H1 (cell line): ENCODE results near the gene DPY19L3. TPM values are rescaled to one million over a fixed set of nuclear protein-coding genes. Genes with fewer than 3 reads are reported as not detected.

Experiments
- CTCF ChIA-PET: fragments of 300-600 bp; sonication (Branson Sonifier 250); formaldehyde crosslinking; loops from one replicate; lab custom pipeline; 2021; ENCODE audit not compliant: partially characterized antibody; lab: Charles Lee
- POLR2A ChIA-PET: fragments of 300-600 bp; sonication (Branson Sonifier 250); formaldehyde crosslinking; loops from one replicate; lab custom pipeline; 2021; ENCODE audit warnings: inconsistent platforms; ENCODE audit not compliant: partially characterized antibody; lab: Charles Lee
- DNase-seq, 2 experiments: peaks; one replicate each; pipeline versions ENCODE4 v3.0.0 to v3.0.0-alpha.2; 2010 to 2022; ENCODE audit warnings: low spot score in 2 of 2, low read depth in 1 of 2, mixed read lengths in 1 of 2
- FAIRE-seq: peaks from 2 replicates; lab custom pipeline; 2011; peaks lifted over from hg19 to GRCh38; lab: Jason Lieb, UNC
- H2AFZ ChIP-seq: 2 replicates; pipeline ENCODE4 v1.8.1; 2012; ENCODE audit warnings: low read length, inconsistent platforms
- H2AK5ac ChIP-seq: 2 replicates; pipeline ENCODE4 v1.6.1; 2013; ENCODE audit warnings: low read depth, low read length
- H2BK120ac ChIP-seq: replicated peaks from 2 replicates; pipeline ENCODE3; 2013; ENCODE audit warnings: low read depth, low read length, inconsistent platforms
- H2BK12ac ChIP-seq: 2 replicates; pipeline ENCODE4 v1.6.1; 2013; ENCODE audit warnings: low read depth, low read length
- H2BK15ac ChIP-seq: 2 replicates; pipeline ENCODE4 v1.6.1; 2013; ENCODE audit warnings: low read length
- H2BK20ac ChIP-seq: 2 replicates; pipeline ENCODE4 v1.6.1; 2013; ENCODE audit warnings: low read length
- H2BK5ac ChIP-seq: 2 replicates; pipeline ENCODE4 v1.6.1; 2013; ENCODE audit warnings: low read depth, low read length
- H3K14ac ChIP-seq: 2 replicates; pipeline ENCODE4 v1.6.1; 2013; ENCODE audit warnings: inconsistent platforms; ENCODE audit not compliant: insufficient read length
- H3K18ac ChIP-seq: 2 replicates; pipeline ENCODE4 v1.6.1; 2013; ENCODE audit warnings: low read length; ENCODE audit errors: extremely low read depth
- H3K23ac ChIP-seq: 2 replicates; pipeline ENCODE4 v1.6.1; 2013; ENCODE audit warnings: inconsistent platforms; ENCODE audit not compliant: insufficient read length
- H3K23me2 ChIP-seq: 2 replicates; pipeline ENCODE4 v1.6.1; 2013; ENCODE audit warnings: low read depth, low read length
- H3K27ac ChIP-seq: 2 replicates; pipeline ENCODE4 v1.6.1; 2011; ENCODE audit warnings: low read depth, low read length, inconsistent platforms
- H3K27me3 ChIP-seq, 4 experiments: replicated peaks in 1 of 4; 1 replicate in 1 of 4; 2 replicates in 3 of 4; pipeline versions ENCODE4 v1.6.1 to v1.8.1; 2011 to 2013; ENCODE audit warnings: low read length in 3 of 4, mild to moderate bottlenecking in 3 of 4, inconsistent platforms in 2 of 4, mixed read lengths in 2 of 4, moderate library complexity in 1 of 4; ENCODE audit not compliant: control insufficient read depth in 3 of 4, insufficient read depth in 3 of 4; ENCODE audit errors: extremely low read depth in 1 of 4
- H3K36me3 ChIP-seq, 4 experiments: 2 replicates each; pipeline versions ENCODE4 v1.6.1 to v1.8.1; 2011 to 2013; ENCODE audit warnings: mild to moderate bottlenecking in 4 of 4, low read length in 3 of 4, moderate library complexity in 2 of 4, control low read depth in 1 of 4, inconsistent platforms in 1 of 4; ENCODE audit not compliant: insufficient read depth in 4 of 4, control insufficient read depth in 2 of 4
- H3K4ac ChIP-seq: replicated peaks from 2 replicates; pipeline ENCODE3; 2013; ENCODE audit warnings: low read length, low read depth, mixed read lengths, inconsistent platforms; ENCODE audit not compliant: insufficient read length
- H3K4me1 ChIP-seq, 4 experiments: replicated peaks in 1 of 4; 1 replicate in 1 of 4; 2 replicates in 3 of 4; pipeline versions ENCODE4 v1.6.1 to v1.8.1; 2011 to 2013; ENCODE audit warnings: low read length in 3 of 4, inconsistent platforms in 2 of 4, mixed read lengths in 1 of 4; ENCODE audit not compliant: insufficient read depth in 4 of 4, control insufficient read depth in 3 of 4
- H3K4me2 ChIP-seq, 2 experiments: 2 replicates each; pipeline versions ENCODE4 v1.6.1 to v1.8.1; 2011 to 2013; ENCODE audit warnings: low read depth in 2 of 2, low read length in 2 of 2, control low read depth in 1 of 2, inconsistent platforms in 1 of 2, mild to moderate bottlenecking in 1 of 2; ENCODE audit not compliant: insufficient read depth in 1 of 2
- H3K4me3 ChIP-seq, 4 experiments: fragments of 200-600, 300-600 bp in 1 of 4; sonication (generic), shearing (Covaris generic), sonication (Bioruptor Twin) in 1 of 4; 2 replicates each; pipeline versions ENCODE4 v1.5.1 to v1.8.1; 2011 to 2016; ENCODE audit warnings: low read length in 4 of 4, low read depth in 3 of 4, control low read depth in 2 of 4, inconsistent platforms in 2 of 4, mild to moderate bottlenecking in 2 of 4, mixed read lengths in 1 of 4, moderate library complexity in 1 of 4; ENCODE audit not compliant: insufficient read depth in 2 of 4; ENCODE audit errors: extremely low read depth in 1 of 4
- H3K56ac ChIP-seq: replicated peaks from 2 replicates; pipeline ENCODE3; 2013; ENCODE audit warnings: low read depth, mild to moderate bottlenecking, mixed read lengths, low read length, inconsistent platforms; ENCODE audit not compliant: insufficient read length
- H3K79me1 ChIP-seq: 2 replicates; pipeline ENCODE4 v1.6.1; 2013; ENCODE audit warnings: low read depth, low read length, control low read depth
- H3K79me2 ChIP-seq, 2 experiments: 2 replicates each; pipeline versions ENCODE4 v1.6.1 to v1.8.1; 2012 to 2013; ENCODE audit warnings: low read length in 2 of 2, mild to moderate bottlenecking in 2 of 2, inconsistent platforms in 1 of 2; ENCODE audit not compliant: insufficient read depth in 2 of 2, control insufficient read depth in 1 of 2
- H3K9ac ChIP-seq, 4 experiments: replicated peaks in 1 of 4; 1 replicate in 1 of 4; 2 replicates in 3 of 4; pipeline versions ENCODE4 v1.6.1 to v1.8.1; 2011 to 2013; ENCODE audit warnings: low read depth in 3 of 4, low read length in 3 of 4, control low read depth in 2 of 4, mild to moderate bottlenecking in 2 of 4, moderate library complexity in 2 of 4, inconsistent platforms in 1 of 4; ENCODE audit errors: extremely low read depth in 1 of 4
- H3K9me3 ChIP-seq, 2 experiments: 2 replicates each; pipeline versions ENCODE4 v1.6.1 to v1.8.1; 2012 to 2013; ENCODE audit warnings: mild to moderate bottlenecking in 2 of 2, moderate library complexity in 2 of 2, control low read depth in 1 of 2, inconsistent platforms in 1 of 2, low read depth in 1 of 2, low read length in 1 of 2, mixed read lengths in 1 of 2; ENCODE audit not compliant: insufficient read depth in 2 of 2
- H4K20me1 ChIP-seq, 2 experiments: replicated peaks in 1 of 2; 2 replicates each; pipeline versions ENCODE3 to v1.8.1; 2011 to 2013; ENCODE audit warnings: inconsistent platforms in 2 of 2, low read length in 2 of 2, mild to moderate bottlenecking in 1 of 2; ENCODE audit not compliant: insufficient read depth in 2 of 2, control insufficient read depth in 1 of 2
- H4K5ac ChIP-seq: 2 replicates; pipeline ENCODE4 v1.6.1; 2013; ENCODE audit warnings: low read length, low read depth, mixed read lengths, inconsistent platforms; ENCODE audit not compliant: insufficient read length
- H4K8ac ChIP-seq: 2 replicates; pipeline ENCODE4 v1.8.0; 2013; ENCODE audit warnings: mild to moderate bottlenecking, moderate library complexity, low read length, inconsistent platforms; ENCODE audit not compliant: insufficient read depth; ENCODE audit errors: extremely low read depth
- H4K91ac ChIP-seq: replicated peaks from 2 replicates; pipeline ENCODE3; 2013; ENCODE audit warnings: low read length, mixed read lengths, inconsistent platforms; ENCODE audit not compliant: insufficient read length
- CEBPB ChIP-seq: IDR thresholded peaks from 2 replicates; pipeline ENCODE4 v1.6.1; 2012; ENCODE audit warnings: low read depth, low read length
- GABPA ChIP-seq: IDR thresholded peaks from 2 replicates; pipeline ENCODE4 v1.6.1; 2011; ENCODE audit warnings: mild to moderate bottlenecking, low read length, moderate library complexity, borderline replicate concordance; ENCODE audit not compliant: insufficient read depth
- KDM1A ChIP-seq: fragments of 200-600, 300-600 bp; sonication (generic); IDR thresholded peaks from 2 replicates; pipeline ENCODE4 v1.7.1; 2016; ENCODE audit warnings: mild to moderate bottlenecking, low read length, borderline replicate concordance
- KDM5A ChIP-seq: fragments of 200-600 bp; IDR thresholded peaks from 2 replicates; pipeline ENCODE4 v1.7.1; 2012; ENCODE audit warnings: mild to moderate bottlenecking, low read length, inconsistent platforms, mixed read lengths
- MAFK ChIP-seq: IDR thresholded peaks from 2 replicates; pipeline ENCODE4 v1.6.1; 2012; ENCODE audit warnings: low read depth, mild to moderate bottlenecking, improper control_type of control experiment, low read length
- POLR2A ChIP-seq, 2 experiments: IDR thresholded peaks; 1 replicate in 1 of 2; 2 replicates in 1 of 2; pipeline ENCODE4 v1.6.1; 2011; ENCODE audit warnings: low read depth in 2 of 2, low read length in 2 of 2, mild to moderate bottlenecking in 2 of 2; ENCODE audit errors: control extremely low read depth in 1 of 2
- SP1 ChIP-seq: IDR thresholded peaks from 2 replicates; pipeline ENCODE4 v1.6.1; 2011; ENCODE audit warnings: low read depth, low read length
- TCF12 ChIP-seq: IDR thresholded peaks from 2 replicates; pipeline ENCODE4 v1.6.1; 2011; ENCODE audit warnings: low read depth, mild to moderate bottlenecking, low read length
- YY1 ChIP-seq: IDR thresholded peaks from 2 replicates; pipeline ENCODE4 v1.6.1; 2011; ENCODE audit warnings: low read depth, mild to moderate bottlenecking, low read length
- WGBS, 2 experiments: shearing (Covaris generic) in 1 of 2; methylation state at CpG; one replicate each; pipeline versions ENCODE4 v1.1.6 to v1.1.7; 2013 to 2015; ENCODE audit warnings: low lambda C conversion rate in 2 of 2, mixed read lengths in 2 of 2, inconsistent platforms in 1 of 2, low coverage in 1 of 2, missing lambda C conversion rate in 1 of 2; ENCODE audit not compliant: insufficient replicate concordance in 2 of 2, insufficient coverage in 1 of 2, insufficient read length in 1 of 2; ENCODE audit errors: extremely low coverage in 1 of 2, missing lambda C conversion rate in 1 of 2; 5-methylcytosine and 5-hydroxymethylcytosine counted together
- polyA plus RNA-seq, 7 experiments: library from polyadenylated mRNA; depleted of rRNA in 3 of 7; stranded (reverse) in 5 of 7; unstranded in 2 of 7; fragments of >200 nt in 5 of 7; fragments of 200-250 nt in 2 of 7; gene quantifications; 1 replicate in 5 of 7; 2 replicates in 1 of 7; 4 replicates in 1 of 7; pipeline versions ENCODE4 v1.2.1 to v1.2.3, GENCODE V29; 2011 to 2013; ENCODE audit warnings: missing spikeins in 2 of 7, mixed read lengths in 2 of 7
- total RNA-seq: library from RNA; stranded (reverse); fragmentation: NEBNext Ultra II Directional; extraction: Animal tissue kit (Norgen Biotek cat#: 25700); gene quantifications from 2 replicates; pipeline ENCODE4 v1.2.1, GENCODE V29; 2021
- TF ChIP-seq, protein P1 (sequence below): IDR thresholded peaks from 2 replicates; pipeline ENCODE4 v1.6.1; 2012; ENCODE audit warnings: low read length, inconsistent platforms
- TF ChIP-seq, protein P2 (sequence below): IDR thresholded peaks from 2 replicates; pipeline ENCODE4 v1.6.1; 2011; ENCODE audit warnings: low read length, improper control_type of control experiment

DPY19L3 gene
- total and polyA plus RNA-seq, 2 of the 8 experiments (the other 6 are each of a cell fraction or from before 2014, with no cell fraction given) = 35.3 to 60.2 TPM

DNA sequence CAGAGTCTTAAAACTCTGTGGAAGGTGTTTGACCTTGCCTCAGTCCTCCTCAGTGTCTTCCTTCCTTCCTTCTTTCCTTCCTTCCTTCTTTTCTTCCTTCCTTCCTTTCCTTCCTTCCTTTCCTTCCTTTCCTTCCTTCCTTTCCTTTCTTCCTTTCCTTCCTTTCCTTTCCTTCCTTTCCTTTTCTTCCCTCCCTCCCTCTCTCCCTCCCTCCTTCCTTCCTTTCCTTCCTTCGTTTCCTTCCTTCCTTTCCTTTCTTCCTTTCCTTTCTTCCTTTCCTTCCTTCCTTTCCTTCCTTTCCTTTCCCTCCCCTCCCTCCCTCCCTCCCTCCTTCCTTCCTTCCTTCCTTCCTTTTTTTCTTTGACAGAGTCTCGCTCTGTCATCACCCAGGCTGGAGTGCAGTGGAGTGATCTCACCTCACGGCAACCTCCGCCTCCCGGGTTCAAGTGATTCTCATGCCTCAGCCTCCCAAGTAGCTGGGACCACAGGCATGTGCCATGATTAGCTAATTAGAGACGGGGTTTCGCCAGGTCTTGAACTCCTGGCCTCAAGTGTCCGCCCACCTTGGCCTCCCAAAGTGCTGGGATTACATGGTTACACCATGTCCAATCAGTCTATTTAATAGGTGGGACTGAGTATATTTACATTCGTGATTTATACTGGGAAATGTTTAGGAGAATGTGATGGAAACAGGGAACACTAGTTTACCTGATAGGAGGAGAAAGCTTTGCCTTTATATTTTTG, 43.8 kb upstream of the DPY19L3 start:
- Histone ChIP-seq H3K27ac (no peak overlapping the region), H2AK5ac (no peak overlapping the region), H2BK5ac (no peak overlapping the region), H3K56ac (no peak overlapping the region), H3K79me1 (no peaks in the 10 kb centered on the region; the same call in 1 of the 2 replicates), H4K20me1 (peaks cover 1 to 4% of the 10 kb centered on the region in 2 experiments), H3K18ac (no peak overlapping the region), H3K9me3 (no peaks in the 10 kb centered on the region), H4K8ac (no peak overlapping the region), H2AFZ (no peak overlapping the region), H2BK20ac (no peak overlapping the region), H3K4me1 (no peaks in the 10 kb centered on the region), H3K14ac (no peak overlapping the region), H2BK120ac (no peak overlapping the region), H3K23me2 (no peaks in the 10 kb centered on the region; the same call in 1 of the 2 replicates), H2BK12ac (no peak overlapping the region), H3K79me2 (peaks cover 0 to 22% of the 10 kb centered on the region in 2 experiments; a peak in 3 of 4 replicates), H4K5ac (no peak overlapping the region), H3K23ac (no peak overlapping the region), H4K91ac (no peak overlapping the region), H3K27me3 (no peaks in the 10 kb centered on the region), H3K36me3 (peaks cover 13 to 56% (median 39%) of the 10 kb centered on the region in 4 experiments), H3K4ac (no peak overlapping the region), H3K4me2 (no peak overlapping the region), H3K4me3 (no peak overlapping the region), H3K9ac (no peak overlapping the region), H2BK15ac (no peak overlapping the region)
- CTCF ChIA-PET = interaction anchor here (0.5 to 0.9 kb wide), 2 partner anchors 27 to 208 kb away, joined by 3 read pairs; no protein-coding TSS in a partner anchor
- DNase-seq (no peak), FAIRE-seq (no peak)
- 93% methylated on average over 7 of the region's 9 CpGs; no CpG with 5 or more reads in 1 of the 2 experiments for WGBS, 2 experiments
- POLR2A ChIA-PET = no interaction called here
- TF ChIP-seq, protein P1, sequence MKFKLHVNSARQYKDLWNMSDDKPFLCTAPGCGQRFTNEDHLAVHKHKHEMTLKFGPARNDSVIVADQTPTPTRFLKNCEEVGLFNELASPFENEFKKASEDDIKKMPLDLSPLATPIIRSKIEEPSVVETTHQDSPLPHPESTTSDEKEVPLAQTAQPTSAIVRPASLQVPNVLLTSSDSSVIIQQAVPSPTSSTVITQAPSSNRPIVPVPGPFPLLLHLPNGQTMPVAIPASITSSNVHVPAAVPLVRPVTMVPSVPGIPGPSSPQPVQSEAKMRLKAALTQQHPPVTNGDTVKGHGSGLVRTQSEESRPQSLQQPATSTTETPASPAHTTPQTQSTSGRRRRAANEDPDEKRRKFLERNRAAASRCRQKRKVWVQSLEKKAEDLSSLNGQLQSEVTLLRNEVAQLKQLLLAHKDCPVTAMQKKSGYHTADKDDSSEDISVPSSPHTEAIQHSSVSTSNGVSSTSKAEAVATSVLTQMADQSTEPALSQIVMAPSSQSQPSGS = no peak
- TF ChIP-seq KDM1A (no peak), SP1 (no peak), TCF12 (no peak), CEBPB (no peak), YY1 (no peak), POLR2A (IDR thresholded peaks at IDR 0.05; ENCODE audit: control extremely low read depth in 1 of 2, low read depth in 2 of 2, low read length in 2 of 2) (no peak), GABPA (no peak), MAFK (no peak), KDM5A (no peak)
- TF ChIP-seq, protein P2, sequence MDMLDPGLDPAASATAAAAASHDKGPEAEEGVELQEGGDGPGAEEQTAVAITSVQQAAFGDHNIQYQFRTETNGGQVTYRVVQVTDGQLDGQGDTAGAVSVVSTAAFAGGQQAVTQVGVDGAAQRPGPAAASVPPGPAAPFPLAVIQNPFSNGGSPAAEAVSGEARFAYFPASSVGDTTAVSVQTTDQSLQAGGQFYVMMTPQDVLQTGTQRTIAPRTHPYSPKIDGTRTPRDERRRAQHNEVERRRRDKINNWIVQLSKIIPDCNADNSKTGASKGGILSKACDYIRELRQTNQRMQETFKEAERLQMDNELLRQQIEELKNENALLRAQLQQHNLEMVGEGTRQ = no peak
